Heart left ventricle (tissue), 16 donors: ENCODE data around the gene SNRPA. TPM values are rescaled to one million over a fixed set of nuclear protein-coding genes. Genes with fewer than 3 reads are reported as not detected.

Source experiments
- ATAC-seq, 4 donors: fragments of 200-7000 bp; cut with Tn5 transposase; one replicate each; pipeline ENCODE4 v1.9.1; 2020 to 2022; ENCODE audit warnings: moderate library complexity in 4 of 4, mild to moderate bottlenecking in 3 of 4, moderate number of reproducible peaks in 1 of 4
- DNase-seq, 5 donors: peaks; one replicate each; pipeline ENCODE4 v3.0.0-alpha.2; 2020
- H3K27ac ChIP-seq, 12 donors: fragments of 200-600 bp; sonication (generic) in 4 of 12; one replicate each; pipeline versions ENCODE4 v1.5.0 to v1.8.0; 2016 to 2022; ENCODE audit warnings: mild to moderate bottlenecking in 2 of 12
- H3K27me3 ChIP-seq, 9 donors: fragments of 200-600 bp; sonication (generic) in 2 of 9; one replicate each; pipeline versions ENCODE4 v1.5.1 to v1.8.0; 2016 to 2022; ENCODE audit warnings: mild to moderate bottlenecking in 3 of 9
- H3K36me3 ChIP-seq, 9 donors: fragments of 200-600 bp; sonication (generic) in 2 of 9; one replicate each; pipeline versions ENCODE4 v1.5.0 to v1.8.0; 2018 to 2022; ENCODE audit warnings: mild to moderate bottlenecking in 2 of 9
- H3K4me1 ChIP-seq, 12 donors: fragments of 200-600 bp; sonication (generic) in 4 of 12; one replicate each; pipeline versions ENCODE4 v1.5.0 to v1.8.0; 2016 to 2022; ENCODE audit warnings: mild to moderate bottlenecking in 3 of 12
- H3K4me3 ChIP-seq, 12 donors: fragments of 200-600 bp; sonication (generic) in 4 of 12; one replicate each; pipeline versions ENCODE4 v1.5.0 to v1.8.0; 2017 to 2022; ENCODE audit warnings: mild to moderate bottlenecking in 9 of 12, moderate library complexity in 4 of 12
- H3K9me3 ChIP-seq, 12 donors: fragments of 200-600 bp; sonication (generic) in 4 of 12; one replicate each; pipeline versions ENCODE4 v1.5.0 to v1.8.0; 2016 to 2022; ENCODE audit warnings: mild to moderate bottlenecking in 1 of 12
- CTCF ChIP-seq, 12 donors: fragments of 200-600 bp; sonication (generic) in 4 of 12; IDR thresholded peaks; one replicate each; pipeline versions ENCODE4 v1.5.0 to v1.8.0; 2018 to 2022; ENCODE audit warnings: antibody characterized with exemption in 12 of 12, mild to moderate bottlenecking in 5 of 12
- POLR2A ChIP-seq, 2 donors: fragments of 450-650 bp; IDR thresholded peaks; one replicate each; pipeline ENCODE4 v1.6.1; 2017; ENCODE audit warnings: antibody characterized with exemption in 2 of 2, mild to moderate bottlenecking in 2 of 2, moderate library complexity in 2 of 2
- WGBS, 4 donors: extraction: QIAGEN DNeasy Blood & Tissue Kit in 2 of 4; methylation state at CpG; one replicate each; pipeline versions ENCODE4 v1.1.5 to v1.1.7; 2013 to 2018; 5-methylcytosine and 5-hydroxymethylcytosine counted together
- intact Hi-C, 10 donors: fragments of 100-400 bp; cut with DNase I; formaldehyde crosslinking; loops; one replicate each; pipeline versions ENCODE4 v1.11.1 to v1.14.2; 2022
- polyA plus RNA-seq, 2 donors: library from polyadenylated mRNA; stranded (reverse); fragments of 200-250 nt; gene quantifications; one replicate each; pipeline ENCODE4 v1.2.3, GENCODE V29; 2013
- total RNA-seq, 9 donors: library from RNA; depleted of rRNA in 2 of 9; stranded (reverse); fragments of >200 nt in 2 of 9; fragmentation: NEBNext Ultra II Directional in 3 of 9; extraction: Animal tissue kit (Norgen Biotek cat#: 25700) in 3 of 9; gene quantifications; one replicate each; pipeline versions ENCODE4 v1.1.0 to v1.2.4, GENCODE V29; 2016 to 2023
- donor health status: ischemic (EF 13 %, LVEDD 7.1; RV severe dilation, severe dysfunction).
- donor health status: healthy with polysubstance abuse.
- donor health status: DM: no; HTN: yes; CAD: no.
- donor health status: DM: no; HTN: no; CAD: no.
- donor health status: ischemic (EF 25% LVEDD 6.9; RV normal size, moderate dysfunction).
- donor health status: ischemic (EF 25% LVEDD 5.7; RV mildly dilated, moderate dysfunction).
- donor health status: healthy.
- donor health status: DM: yes; HTN: yes; CAD: no.
- donor health status: ischemic (EF 35%, LVEDD 5.7; RV mildly dilated, moderate dysfunction).
- donor health status: nonischemic (EF 11% LVEDD 7.7; RV severe dilation, severe dysfunction).
- donor health status: DM: yes; HTN: yes; CAD: no.
- donor health status: PGD.
- donor health status: ischemic (EF 29% LVEDD 5.4; RV normal size, mild dysfunction).
- donor health status: nonischemic (EF 23%, LVEDD 6.1; RV moderate dilation, normal function).

Gene SNRPA
- total and polyA plus RNA-seq, 11 donors: 22.5 to 50.2 (median 31.6) TPM

- intact Hi-C loops: loop anchor here in 1 of 10 donors (5.0 kb wide), 1 partner anchor 63 kb away; no protein-coding TSS in a partner anchor
- H3K4me3 ChIP-seq: no peak overlapping the region
- H3K4me1 ChIP-seq: peaks cover 0 to 10% (median 2%) of the 10 kb centered on the region in 12 donors
- DNase-seq (no peak), ATAC-seq (no peak)
- H3K27me3 ChIP-seq: no peaks in the 10 kb centered on the region
- H3K27ac ChIP-seq: no peak overlapping the region
- H3K9me3 ChIP-seq: no peaks in the 10 kb centered on the region
- WGBS, 4 donors: 95 to 97% (median 95%) methylated on average over 11 of the region's 11 CpGs
- H3K36me3 ChIP-seq: peaks cover 2 to 100% (median 95%) of the 10 kb centered on the region in 9 donors
- TF ChIP-seq POLR2A (IDR thresholded peaks at IDR 0.05): no peak
- TF ChIP-seq CTCF (IDR thresholded peaks at IDR 0.05): no peak
Observed at GRCh38 chr19:40735013-40735771, 15.8 kb upstream of the SNRPA start.

- TF ChIP-seq CTCF (IDR thresholded peaks at IDR 0.05) (no peak), POLR2A (IDR thresholded peaks at IDR 0.05) (no peak)
- DNase-seq (no peak), ATAC-seq (no peak)
- Histone ChIP-seq H3K36me3 (peaks cover 2 to 92% (median 82%) of the 10 kb centered on the region in 9 donors), H3K4me3 (no peak overlapping the region), H3K9me3 (no peaks in the 10 kb centered on the region), H3K27ac (peak overlapping the region in 4 of 12 donors; percentile 9 to 56 (median 20)), H3K4me1 (peaks cover 0 to 24% (median 13%) of the 10 kb centered on the region in 12 donors), H3K27me3 (no peaks in the 10 kb centered on the region)
- 87 to 94% (median 91%) methylated on average over 8 to 9 of the region's 9 CpGs for WGBS, 4 donors
- intact Hi-C loops: loop anchor here in 1 of 10 donors (5.0 kb wide), 1 partner anchor 64 kb away; no protein-coding TSS in a partner anchor
Observed at GRCh38 chr19:40736661-40737060, 14.3 kb upstream of the SNRPA start.

GRCh38 chr19:40737102-40737644 lies 13.8 kb upstream of the SNRPA start:
- Histone ChIP-seq H3K27ac (peak overlapping the region in 4 of 12 donors; percentile 9 to 56 (median 20)), H3K9me3 (no peaks in the 10 kb centered on the region), H3K36me3 (peaks cover 2 to 87% (median 77%) of the 10 kb centered on the region in 9 donors), H3K4me1 (peaks cover 0 to 25% (median 13%) of the 10 kb centered on the region in 12 donors), H3K4me3 (no peak overlapping the region), H3K27me3 (no peaks in the 10 kb centered on the region)
- WGBS, 4 donors: 57 to 79% (median 74%) methylated on average over 5 to 9 of the region's 9 CpGs
- ATAC-seq: peak; percentile 24 to 65 (median 54)
- DNase-seq: peak in 1 of 5 donors; percentile 58
- TF ChIP-seq POLR2A (IDR thresholded peaks at IDR 0.05) (no peak), CTCF (IDR thresholded peaks at IDR 0.05) (no peak)
- intact Hi-C loops: loop anchor here in 1 of 10 donors (5.0 kb wide), 1 partner anchor 65 kb away; no protein-coding TSS in a partner anchor
